KMS-11 (cell line): ENCODE measurements around the gene MID1.

Experiments
- H2AFZ ChIP-seq: fragments of 200-600 bp; sonication (generic); 2 replicates; pipeline ENCODE4 v1.6.1; 2016; ENCODE audit warnings: antibody characterized with exemption, mixed run types, low read depth
- H3K27ac ChIP-seq: fragments of 200-600 bp; sonication (generic); 2 replicates; pipeline ENCODE4 v1.6.1; 2016; ENCODE audit warnings: mild to moderate bottlenecking, mixed run types
- H3K27me3 ChIP-seq: fragments of 200-600 bp; sonication (generic); 2 replicates; pipeline ENCODE4 v1.6.1; 2017; ENCODE audit warnings: mild to moderate bottlenecking, low read depth, mixed run types, moderate library complexity; ENCODE audit not compliant: insufficient read depth
- H3K36me3 ChIP-seq: fragments of 200-600 bp; sonication (generic); 2 replicates; pipeline ENCODE4 v1.6.1; 2017; ENCODE audit warnings: mild to moderate bottlenecking, mixed run types; ENCODE audit not compliant: insufficient read depth
- H3K4me1 ChIP-seq: fragments of 200-600 bp; sonication (generic); 2 replicates; pipeline ENCODE4 v1.6.1; 2016; ENCODE audit warnings: mild to moderate bottlenecking, low read depth, mixed run types; ENCODE audit not compliant: poor library complexity, severe bottlenecking
- H3K4me2 ChIP-seq: fragments of 200-600 bp; sonication (generic); 2 replicates; pipeline ENCODE4 v1.7.0; 2016; ENCODE audit warnings: mild to moderate bottlenecking, mixed run types
- H3K4me3 ChIP-seq: fragments of 200-600 bp; sonication (generic); IDR thresholded peaks from 2 replicates; pipeline ENCODE4 v1.6.1; 2017; ENCODE audit warnings: low read depth, low read length, mixed read lengths; ENCODE audit not compliant: insufficient read depth
- H3K79me2 ChIP-seq: fragments of 200-600 bp; sonication (generic); 2 replicates; pipeline ENCODE4 v1.6.1; 2016; ENCODE audit warnings: low read depth, mixed run types; ENCODE audit not compliant: insufficient read depth
- H3K9ac ChIP-seq: fragments of 200-600 bp; sonication (generic); 2 replicates; pipeline ENCODE4 v1.6.1; 2016; ENCODE audit warnings: mild to moderate bottlenecking, mixed run types
- H4K20me1 ChIP-seq: fragments of 200-600 bp; sonication (generic); 2 replicates; pipeline ENCODE4 v1.6.1; 2016; ENCODE audit warnings: mild to moderate bottlenecking, mixed run types; ENCODE audit not compliant: insufficient read depth
- TF ChIP-seq, protein P1 (sequence below): fragments of 200-600 bp; sonication (generic); conservative IDR thresholded peaks from 2 replicates; pipeline ENCODE4 v1.6.1; 2017; ENCODE audit warnings: low read depth, mild to moderate bottlenecking, antibody characterized with exemption, low read length, moderate library complexity, mixed read lengths

The MID1 gene

DNA sequence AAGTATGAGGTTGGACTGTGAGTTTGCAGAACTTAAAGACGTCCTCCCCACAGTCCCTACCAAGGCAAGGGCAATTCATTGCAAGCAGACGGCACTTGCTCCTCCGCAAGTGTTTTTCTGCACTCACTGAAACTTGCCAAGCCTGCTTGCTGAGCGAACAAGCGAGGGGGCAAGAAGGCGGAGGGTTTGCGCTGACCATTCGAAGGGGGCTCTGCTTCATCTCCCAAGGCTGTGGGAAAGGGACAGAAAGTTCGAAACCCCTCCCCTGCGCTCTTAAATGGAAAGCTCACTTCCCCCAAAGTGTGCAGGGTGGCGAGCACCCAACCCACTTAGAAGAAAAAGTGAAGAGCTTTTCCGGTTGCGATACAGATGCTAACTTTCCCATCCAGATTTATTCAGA, 1.4 kb downstream of the MID1 start:
- no peak overlapping the region for H3K4me3 ChIP-seq

DNA sequence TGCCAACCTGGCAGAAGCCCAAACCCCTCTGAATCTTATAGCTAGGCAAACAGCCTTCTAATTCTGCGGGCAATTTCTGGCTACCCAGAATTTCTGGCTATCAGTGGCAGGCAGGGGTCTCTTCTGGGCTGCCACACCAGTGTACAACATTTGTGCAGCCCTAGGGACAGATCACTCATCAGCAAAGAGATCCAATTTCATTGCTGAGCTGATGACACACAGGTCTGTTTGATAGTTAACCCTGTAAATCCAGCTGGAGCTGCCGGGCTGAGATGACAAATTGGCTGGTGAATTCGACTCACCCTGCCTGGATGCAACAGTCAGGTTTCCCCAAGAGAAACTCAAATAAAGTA, 2.4 kb downstream of the MID1 start:
- Histone ChIP-seq H2AFZ (no peak overlapping the region), H3K4me2 (no peak overlapping the region), H3K4me1 (peaks cover 7% of the 10 kb centered on the region), H3K27me3 (no peaks in the 10 kb centered on the region), H3K79me2 (no peaks in the 10 kb centered on the region), H3K36me3 (no peaks in the 10 kb centered on the region), H3K9ac (no peak overlapping the region), H3K27ac (no peak overlapping the region), H3K4me3 (no peak overlapping the region), H4K20me1 (no peaks in the 10 kb centered on the region)
- TF ChIP-seq, protein P1, sequence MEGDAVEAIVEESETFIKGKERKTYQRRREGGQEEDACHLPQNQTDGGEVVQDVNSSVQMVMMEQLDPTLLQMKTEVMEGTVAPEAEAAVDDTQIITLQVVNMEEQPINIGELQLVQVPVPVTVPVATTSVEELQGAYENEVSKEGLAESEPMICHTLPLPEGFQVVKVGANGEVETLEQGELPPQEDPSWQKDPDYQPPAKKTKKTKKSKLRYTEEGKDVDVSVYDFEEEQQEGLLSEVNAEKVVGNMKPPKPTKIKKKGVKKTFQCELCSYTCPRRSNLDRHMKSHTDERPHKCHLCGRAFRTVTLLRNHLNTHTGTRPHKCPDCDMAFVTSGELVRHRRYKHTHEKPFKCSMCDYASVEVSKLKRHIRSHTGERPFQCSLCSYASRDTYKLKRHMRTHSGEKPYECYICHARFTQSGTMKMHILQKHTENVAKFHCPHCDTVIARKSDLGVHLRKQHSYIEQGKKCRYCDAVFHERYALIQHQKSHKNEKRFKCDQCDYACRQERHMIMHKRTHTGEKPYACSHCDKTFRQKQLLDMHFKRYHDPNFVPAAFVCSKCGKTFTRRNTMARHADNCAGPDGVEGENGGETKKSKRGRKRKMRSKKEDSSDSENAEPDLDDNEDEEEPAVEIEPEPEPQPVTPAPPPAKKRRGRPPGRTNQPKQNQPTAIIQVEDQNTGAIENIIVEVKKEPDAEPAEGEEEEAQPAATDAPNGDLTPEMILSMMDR = no peak

More for the DNA sequence above, 1.4 kb downstream of the MID1 start:
- H2AFZ ChIP-seq = no peak overlapping the region
- H3K27me3 ChIP-seq = no peaks in the 10 kb centered on the region
- peaks cover 7% of the 10 kb centered on the region for H3K4me1 ChIP-seq
- no peaks in the 10 kb centered on the region for H4K20me1 ChIP-seq
- no peaks in the 10 kb centered on the region for H3K79me2 ChIP-seq
- no peak overlapping the region; the same call in 1 of the 2 replicates for H3K9ac ChIP-seq
- H3K4me2 ChIP-seq = peak overlapping the region; percentile 92
- H3K36me3 ChIP-seq = no peaks in the 10 kb centered on the region
- TF ChIP-seq, protein P1 = no peak
- no peak overlapping the region for H3K27ac ChIP-seq

DNA sequence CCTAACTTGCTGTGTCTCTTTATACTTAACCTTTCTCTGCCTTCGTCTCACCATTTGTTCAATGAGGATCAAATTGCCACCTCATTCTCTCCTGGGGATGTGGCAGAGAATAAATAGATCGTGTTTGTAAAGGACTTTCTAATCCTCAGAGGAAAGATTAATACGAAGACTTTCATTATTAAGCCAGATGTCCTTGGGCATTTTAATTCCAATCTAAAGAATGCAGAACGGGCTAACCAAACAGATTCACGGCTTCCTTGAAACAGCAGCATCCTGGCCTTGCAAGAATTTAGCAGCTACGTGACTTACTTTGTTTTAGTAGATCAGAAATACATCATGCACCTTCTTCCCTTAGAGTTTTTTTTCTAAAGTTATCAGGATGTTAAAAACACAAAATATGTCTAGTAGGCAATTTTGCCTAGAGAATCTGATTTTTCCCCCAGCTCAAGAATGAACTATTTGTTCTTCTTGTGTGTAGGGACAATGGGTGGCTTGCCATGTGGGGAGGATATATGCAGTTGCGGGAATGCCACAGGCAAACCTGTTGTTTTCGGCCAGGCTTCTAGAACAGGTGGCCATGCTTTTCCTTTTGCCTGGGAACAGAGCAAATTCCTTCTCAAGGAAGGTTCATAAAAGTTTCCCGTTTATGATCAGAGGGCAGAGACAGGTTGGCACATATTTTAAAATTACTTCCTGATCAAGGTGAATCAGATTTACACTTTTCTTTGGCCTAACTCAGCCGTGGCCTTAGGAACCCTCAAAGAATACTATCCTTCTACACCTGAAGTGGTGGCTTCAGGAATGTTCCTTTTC, 3.0 kb downstream of the MID1 start:
- no peak overlapping the region for H3K4me3 ChIP-seq
- H3K9ac ChIP-seq = no peak overlapping the region

DNA sequence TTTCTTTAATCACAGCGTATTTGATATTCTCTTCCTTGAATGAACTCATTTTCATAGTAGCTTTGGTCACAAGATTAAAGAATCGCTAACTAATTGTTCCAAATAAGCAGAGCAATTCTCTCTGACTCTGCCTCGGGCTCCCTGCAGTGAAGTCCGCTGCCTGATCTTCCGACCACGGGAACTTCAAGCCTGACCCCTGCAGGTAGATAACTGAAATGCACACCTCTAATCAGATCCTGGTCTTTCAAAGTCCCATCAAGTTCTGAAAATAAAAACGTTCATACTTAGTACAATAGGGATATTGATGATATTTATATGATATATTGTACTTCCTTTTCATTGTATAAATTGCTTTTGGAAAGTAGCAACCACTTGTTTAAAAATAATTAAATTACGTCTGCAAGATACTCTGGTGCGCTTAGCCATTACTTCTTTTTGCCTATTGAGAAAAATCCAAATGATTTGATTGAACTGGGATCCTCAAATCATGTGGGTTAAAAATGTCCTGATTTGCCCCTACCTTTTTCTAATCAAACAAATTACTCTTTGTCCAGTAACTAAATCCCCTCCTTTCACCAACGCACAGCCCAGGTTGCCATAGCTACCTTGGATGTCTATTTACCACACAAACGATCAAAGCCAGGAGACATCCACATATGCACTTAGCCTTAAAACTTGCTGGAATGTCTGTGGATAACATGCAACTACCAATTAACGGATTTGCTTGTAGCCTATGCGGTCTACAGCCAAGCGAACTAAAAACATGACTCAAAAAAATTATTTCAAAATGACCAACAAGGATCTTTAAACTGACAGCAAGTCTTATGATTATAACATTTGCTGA, 4.2 kb downstream of the MID1 start:
- no peaks in the 10 kb centered on the region for H3K27me3 ChIP-seq
- H3K9ac ChIP-seq = no peak overlapping the region
- TF ChIP-seq, protein P1 = peak; percentile 53
- no peaks in the 10 kb centered on the region for H3K36me3 ChIP-seq
- H3K4me3 ChIP-seq = no peak overlapping the region
- no peak overlapping the region for H3K27ac ChIP-seq
- H3K4me1 ChIP-seq = peaks cover 7% of the 10 kb centered on the region
- no peaks in the 10 kb centered on the region for H4K20me1 ChIP-seq
- H3K79me2 ChIP-seq = no peaks in the 10 kb centered on the region
- H2AFZ ChIP-seq = no peak overlapping the region
- no peak overlapping the region for H3K4me2 ChIP-seq

More for the DNA sequence above, 3.0 kb downstream of the MID1 start:
- Histone ChIP-seq H4K20me1 (no peaks in the 10 kb centered on the region), H3K27me3 (no peaks in the 10 kb centered on the region), H2AFZ (no peak overlapping the region), H3K79me2 (no peaks in the 10 kb centered on the region), H3K36me3 (no peaks in the 10 kb centered on the region), H3K4me2 (no peak overlapping the region), H3K4me1 (peaks cover 7% of the 10 kb centered on the region), H3K27ac (no peak overlapping the region)
- TF ChIP-seq, protein P1 = no peak
